Esophagus (tissue), 2 donors: Measurements from ENCODE around the gene SORCS1. TPM values are rescaled to one million over a fixed set of nuclear protein-coding genes. Genes with fewer than 3 reads are reported as not detected.

Source experiments
- H3K27ac ChIP-seq, 2 donors: one replicate each; pipeline ENCODE4 v1.5.1; 2013; ENCODE audit warnings: low read depth in 2 of 2, mild to moderate bottlenecking in 2 of 2, inconsistent platforms in 1 of 2, low read length in 1 of 2, moderate library complexity in 1 of 2
- H3K27me3 ChIP-seq, 2 donors: one replicate each; pipeline ENCODE4 v1.6.1; 2013; ENCODE audit warnings: low read length in 2 of 2, control low read depth in 1 of 2, mild to moderate bottlenecking in 1 of 2; ENCODE audit not compliant: insufficient read depth in 2 of 2, control insufficient read depth in 1 of 2
- H3K36me3 ChIP-seq, 2 donors: one replicate each; pipeline ENCODE4 v1.6.1; 2013; ENCODE audit warnings: low read length in 1 of 2; ENCODE audit not compliant: control insufficient read depth in 2 of 2, insufficient read depth in 2 of 2
- H3K4me1 ChIP-seq, 2 donors: one replicate each; pipeline ENCODE4 v1.6.1; 2013; ENCODE audit warnings: low read length in 1 of 2; ENCODE audit not compliant: control insufficient read depth in 2 of 2, insufficient read depth in 2 of 2
- H3K4me3 ChIP-seq, 2 donors: one replicate each; pipeline ENCODE4 v1.5.1; 2013; ENCODE audit warnings: low read length in 2 of 2, mild to moderate bottlenecking in 2 of 2, low read depth in 1 of 2, moderate library complexity in 1 of 2
- H3K9me3 ChIP-seq, 2 donors: one replicate each; pipeline ENCODE4 v1.6.1; 2013; ENCODE audit warnings: mild to moderate bottlenecking in 2 of 2, low read depth in 1 of 2, low read length in 1 of 2, moderate library complexity in 1 of 2; ENCODE audit not compliant: control insufficient read depth in 2 of 2, insufficient read depth in 1 of 2
- WGBS, 2 donors: extraction: QIAGEN DNeasy Blood & Tissue Kit; methylation state at CpG; one replicate each; pipeline ENCODE4 v1.1.7; 2013; 5-methylcytosine and 5-hydroxymethylcytosine counted together
- polyA plus RNA-seq, 2 donors: library from polyadenylated mRNA; stranded (reverse); fragments of 200-250 nt; gene quantifications; one replicate each; pipeline ENCODE4 v1.2.3, GENCODE V29; 2013
- donor health status: healthy with polysubstance abuse.
- donor health status: Bipolar disorder and iron deficiency.

Gene SORCS1
- polyA plus RNA-seq, 2 donors = 0.10 to 0.34 TPM

- Histone ChIP-seq H3K4me3 (no peak overlapping the region), H3K9me3 (peaks cover 4 to 5% of the 10 kb centered on the region in 2 donors), H3K27ac (no peak overlapping the region), H3K27me3 (no peaks in the 10 kb centered on the region), H3K36me3 (no peaks in the 10 kb centered on the region), H3K4me1 (no peaks in the 10 kb centered on the region)
- 78 to 83% methylated on average over 7 of the region's 7 CpGs for WGBS, 2 donors
Measured at GRCh38 chr10:106866244-106866845, 298.2 kb downstream of the SORCS1 start.

- Histone ChIP-seq H3K27ac (no peak overlapping the region), H3K9me3 (peaks cover 4 to 5% of the 10 kb centered on the region in 2 donors), H3K4me1 (no peaks in the 10 kb centered on the region), H3K27me3 (no peaks in the 10 kb centered on the region), H3K36me3 (no peaks in the 10 kb centered on the region), H3K4me3 (no peak overlapping the region)
- WGBS, 2 donors = 83 to 88% methylated on average over 8 of the region's 8 CpGs
Measured at GRCh38 chr10:106864031-106864430, 300.5 kb downstream of the SORCS1 start.

GRCh38 chr10:106863549-106863948 is 301.0 kb downstream of the SORCS1 start:
- Histone ChIP-seq H3K27me3 (no peaks in the 10 kb centered on the region), H3K4me1 (no peaks in the 10 kb centered on the region), H3K36me3 (no peaks in the 10 kb centered on the region), H3K27ac (no peak overlapping the region), H3K4me3 (no peak overlapping the region), H3K9me3 (peaks cover 4 to 5% of the 10 kb centered on the region in 2 donors)
- WGBS, 2 donors = 69 to 77% methylated on average over 2 of the region's 2 CpGs

- Histone ChIP-seq H3K9me3 (peaks cover 7 to 10% of the 10 kb centered on the region in 2 donors), H3K27ac (no peak overlapping the region), H3K27me3 (no peaks in the 10 kb centered on the region), H3K4me1 (no peaks in the 10 kb centered on the region), H3K36me3 (no peaks in the 10 kb centered on the region), H3K4me3 (no peak overlapping the region)
- 92% methylated on average over 4 of the region's 4 CpGs for WGBS, 2 donors
Measured at GRCh38 chr10:106859892-106860652, 304.4 kb downstream of the SORCS1 start.

- whole genome bisulfite sequencing, 2 donors = 80 to 85% methylated on average over 6 of the region's 6 CpGs
- Histone ChIP-seq H3K4me3 (no peak overlapping the region), H3K27me3 (no peaks in the 10 kb centered on the region), H3K9me3 (peaks cover 3 to 5% of the 10 kb centered on the region in 2 donors), H3K27ac (no peak overlapping the region), H3K4me1 (no peaks in the 10 kb centered on the region), H3K36me3 (no peaks in the 10 kb centered on the region)
Measured at GRCh38 chr10:106857728-106858127, 306.8 kb downstream of the SORCS1 start.

- H3K27me3 ChIP-seq = no peaks in the 10 kb centered on the region
- no peak overlapping the region for H3K27ac ChIP-seq
- H3K36me3 ChIP-seq = no peaks in the 10 kb centered on the region
- H3K4me1 ChIP-seq = no peaks in the 10 kb centered on the region
- WGBS, 2 donors = 74 to 78% methylated on average over 6 of the region's 6 CpGs
- H3K4me3 ChIP-seq = no peak overlapping the region
- H3K9me3 ChIP-seq = peaks cover 3 to 5% of the 10 kb centered on the region in 2 donors
Measured at GRCh38 chr10:106857213-106857612, 307.3 kb downstream of the SORCS1 start.

- Histone ChIP-seq H3K4me1 (no peaks in the 10 kb centered on the region), H3K36me3 (no peaks in the 10 kb centered on the region), H3K27ac (no peak overlapping the region), H3K9me3 (no peaks in the 10 kb centered on the region), H3K4me3 (no peak overlapping the region), H3K27me3 (no peaks in the 10 kb centered on the region)
- WGBS, 2 donors = 57 to 65% methylated on average over 2 of the region's 2 CpGs
Measured at GRCh38 chr10:106836933-106837663, 327.4 kb downstream of the SORCS1 start.

- Histone ChIP-seq H3K4me3 (no peak overlapping the region), H3K9me3 (no peaks in the 10 kb centered on the region), H3K27me3 (no peaks in the 10 kb centered on the region), H3K36me3 (no peaks in the 10 kb centered on the region), H3K27ac (no peak overlapping the region), H3K4me1 (no peaks in the 10 kb centered on the region)
- WGBS, 2 donors = 86 to 92% methylated on average over 1 of the region's 1 CpG
Measured at GRCh38 chr10:106832846-106833245, 331.7 kb downstream of the SORCS1 start.

- 84% methylated on average over 8 of the region's 8 CpGs for WGBS, 2 donors
Measured at GRCh38 chr10:106830471-106830870, 334.0 kb downstream of the SORCS1 start.

More at GRCh38 chr10:106830471-106830870, 334.0 kb downstream of the SORCS1 start:
- Histone ChIP-seq H3K9me3 (no peaks in the 10 kb centered on the region), H3K4me3 (no peak overlapping the region), H3K27ac (no peak overlapping the region), H3K27me3 (no peaks in the 10 kb centered on the region), H3K4me1 (no peaks in the 10 kb centered on the region), H3K36me3 (no peaks in the 10 kb centered on the region)
